Endodermal cell (in vitro differentiated cells): ENCODE measurements around the gene CR1L. TPM values are rescaled to one million over a fixed set of nuclear protein-coding genes. Genes with fewer than 3 reads are reported as not detected.

Experiments used
- DNase-seq: peaks from one replicate; pipeline ENCODE4 v3.0.0-alpha.2; 2017
- H3K27ac ChIP-seq: 2 replicates; pipeline ENCODE4 v1.5.1; 2013; ENCODE audit warnings: mild to moderate bottlenecking, low read depth, low read length, moderate library complexity
- H3K27me3 ChIP-seq: 2 replicates; pipeline ENCODE4 v1.6.1; 2013; ENCODE audit warnings: mild to moderate bottlenecking, low read length, moderate library complexity; ENCODE audit not compliant: insufficient read depth, control insufficient read depth, poor library complexity, severe bottlenecking
- H3K36me3 ChIP-seq: 2 replicates; pipeline ENCODE4 v1.7.0; 2013; ENCODE audit warnings: mild to moderate bottlenecking, low read length, moderate library complexity; ENCODE audit not compliant: control insufficient read depth, insufficient read depth
- H3K4me1 ChIP-seq: one replicate; pipeline ENCODE4 v1.7.0; 2013; ENCODE audit warnings: low read length; ENCODE audit not compliant: control insufficient read depth, insufficient read depth
- H3K4me3 ChIP-seq: 2 replicates; pipeline ENCODE4 v1.5.1; 2013; ENCODE audit warnings: mild to moderate bottlenecking, low read length, moderate library complexity
- H3K9ac ChIP-seq: 2 replicates; pipeline ENCODE4 v1.6.1; 2013; ENCODE audit warnings: mild to moderate bottlenecking, low read length, moderate library complexity; ENCODE audit not compliant: poor library complexity, severe bottlenecking; ENCODE audit errors: extremely low read depth
- H3K9me3 ChIP-seq: 2 replicates; pipeline ENCODE4 v1.6.1; 2013; ENCODE audit warnings: mild to moderate bottlenecking, low read length, moderate library complexity; ENCODE audit not compliant: control insufficient read depth
- H3K27ac Mint-ChIP-seq: 2 replicates; pipeline ENCODE4 v1.8.0; 2020; ENCODE audit warnings: mixed read lengths
- H3K27me3 Mint-ChIP-seq: 2 replicates; pipeline ENCODE4 v1.8.0; 2021; ENCODE audit warnings: mild to moderate bottlenecking, mixed read lengths; ENCODE audit not compliant: insufficient read depth
- H3K36me3 Mint-ChIP-seq: 2 replicates; pipeline ENCODE4 v1.8.0; 2020; ENCODE audit warnings: low read depth, mixed read lengths
- H3K4me1 Mint-ChIP-seq: 2 replicates; pipeline ENCODE4 v1.8.0; 2020; ENCODE audit warnings: mixed read lengths
- H3K4me3 Mint-ChIP-seq: 2 replicates; pipeline ENCODE4 v1.8.0; 2020; ENCODE audit warnings: mild to moderate bottlenecking, moderate library complexity, mixed read lengths
- H3K9me3 Mint-ChIP-seq: 2 replicates; pipeline ENCODE4 v1.8.0; 2020; ENCODE audit warnings: mild to moderate bottlenecking, mixed read lengths
- WGBS, 2 experiments: methylation state at CpG; one replicate each; pipeline versions ENCODE4 v1.1.5 to v1.1.7; 2013; ENCODE audit warnings: missing lambda C conversion rate in 2 of 2, mixed read lengths in 1 of 2; ENCODE audit not compliant: insufficient coverage in 1 of 2, insufficient read length in 1 of 2; 5-methylcytosine and 5-hydroxymethylcytosine counted together
- total RNA-seq, 2 donors: library from RNA; stranded (reverse); fragmentation: NEBNext Ultra II Directional in 1 of 2; extraction: Animal tissue kit (Norgen Biotek cat#: 25700) in 1 of 2; gene quantifications; 2 replicates in 1 of 2; 3 replicates in 1 of 2; pipeline ENCODE4 v1.2.1, GENCODE V29; 2021
- TF ChIP-seq, protein P1 (sequence below): fragments of 200-600 bp; sonication (generic); conservative IDR thresholded peaks from 2 replicates; pipeline ENCODE4 v1.5.0; 2021; ENCODE audit warnings: antibody characterized with exemption, mild to moderate bottlenecking

Gene CR1L
- total RNA-seq, 2 donors from 2014 or later = 1.9 TPM; not detected in 1

GRCh38 chr1:207762622-207763021 lies 117.7 kb downstream of the CR1L start:
- no peaks in the 10 kb centered on the region for H3K4me1 Mint-ChIP-seq
- Histone ChIP-seq H3K4me3 (no peak overlapping the region), H3K9me3 (peaks cover 33% of the 10 kb centered on the region), H3K9ac (no peak overlapping the region), H3K27me3 (no peaks in the 10 kb centered on the region), H3K27ac (no peak overlapping the region), H3K36me3 (peaks cover 99% of the 10 kb centered on the region), H3K4me1 (no peaks in the 10 kb centered on the region)
- TF ChIP-seq, protein P1, sequence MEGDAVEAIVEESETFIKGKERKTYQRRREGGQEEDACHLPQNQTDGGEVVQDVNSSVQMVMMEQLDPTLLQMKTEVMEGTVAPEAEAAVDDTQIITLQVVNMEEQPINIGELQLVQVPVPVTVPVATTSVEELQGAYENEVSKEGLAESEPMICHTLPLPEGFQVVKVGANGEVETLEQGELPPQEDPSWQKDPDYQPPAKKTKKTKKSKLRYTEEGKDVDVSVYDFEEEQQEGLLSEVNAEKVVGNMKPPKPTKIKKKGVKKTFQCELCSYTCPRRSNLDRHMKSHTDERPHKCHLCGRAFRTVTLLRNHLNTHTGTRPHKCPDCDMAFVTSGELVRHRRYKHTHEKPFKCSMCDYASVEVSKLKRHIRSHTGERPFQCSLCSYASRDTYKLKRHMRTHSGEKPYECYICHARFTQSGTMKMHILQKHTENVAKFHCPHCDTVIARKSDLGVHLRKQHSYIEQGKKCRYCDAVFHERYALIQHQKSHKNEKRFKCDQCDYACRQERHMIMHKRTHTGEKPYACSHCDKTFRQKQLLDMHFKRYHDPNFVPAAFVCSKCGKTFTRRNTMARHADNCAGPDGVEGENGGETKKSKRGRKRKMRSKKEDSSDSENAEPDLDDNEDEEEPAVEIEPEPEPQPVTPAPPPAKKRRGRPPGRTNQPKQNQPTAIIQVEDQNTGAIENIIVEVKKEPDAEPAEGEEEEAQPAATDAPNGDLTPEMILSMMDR = no peak
- WGBS, 2 experiments = 93 to 95% methylated on average over 8 to 13 of the region's 13 CpGs
- H3K9me3 Mint-ChIP-seq = peaks cover 27% of the 10 kb centered on the region
- no peak for DNase-seq
- peaks cover 94% of the 10 kb centered on the region for H3K36me3 Mint-ChIP-seq
- H3K4me3 Mint-ChIP-seq = no peak overlapping the region
- no peak overlapping the region for H3K27ac Mint-ChIP-seq
- no peaks in the 10 kb centered on the region for H3K27me3 Mint-ChIP-seq

GRCh38 chr1:207763091-207763490 lies 118.2 kb downstream of the CR1L start:
- Mint-ChIP-seq H3K4me3 (no peak overlapping the region), H3K4me1 (no peaks in the 10 kb centered on the region), H3K36me3 (peaks cover 94% of the 10 kb centered on the region), H3K27me3 (no peaks in the 10 kb centered on the region), H3K9me3 (peaks cover 27% of the 10 kb centered on the region), H3K27ac (no peak overlapping the region)
- Histone ChIP-seq H3K9me3 (peaks cover 33% of the 10 kb centered on the region), H3K4me1 (no peaks in the 10 kb centered on the region), H3K27me3 (no peaks in the 10 kb centered on the region), H3K9ac (no peak overlapping the region), H3K36me3 (peaks cover 99% of the 10 kb centered on the region), H3K4me3 (no peak overlapping the region), H3K27ac (no peak overlapping the region)
- WGBS, 2 experiments = 97 to 98% methylated on average over 9 to 10 of the region's 10 CpGs
- TF ChIP-seq, protein P1 = no peak
- no peak for DNase-seq

DNA sequence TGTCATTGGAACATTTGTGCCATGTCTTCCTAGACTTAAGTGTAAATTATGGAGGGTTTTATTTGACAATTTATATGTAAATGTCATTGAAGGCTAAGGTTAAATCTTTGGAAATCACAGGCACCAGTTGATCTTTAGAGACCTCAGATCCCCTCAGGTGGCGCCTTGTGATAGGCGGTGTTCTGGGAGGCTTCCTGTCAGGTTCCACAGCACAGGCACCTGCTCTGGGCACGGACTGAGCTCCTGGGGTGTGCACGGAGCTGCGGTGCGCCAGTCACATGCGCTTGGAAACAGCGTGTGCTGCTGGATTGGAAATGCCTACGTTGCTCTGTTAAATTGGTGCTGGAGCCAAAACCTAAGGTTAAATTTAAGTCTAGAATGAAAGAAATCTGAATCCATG lies 119.0 kb downstream of the CR1L start:
- TF ChIP-seq, protein P1 = no peak
- H3K36me3 ChIP-seq = peaks cover 99% of the 10 kb centered on the region
- H3K9me3 ChIP-seq = peaks cover 33% of the 10 kb centered on the region
- Mint-ChIP-seq H3K4me1 (no peaks in the 10 kb centered on the region), H3K9me3 (peaks cover 27% of the 10 kb centered on the region), H3K36me3 (peaks cover 95% of the 10 kb centered on the region), H3K4me3 (no peak overlapping the region), H3K27ac (no peak overlapping the region), H3K27me3 (no peaks in the 10 kb centered on the region)
- H3K4me1 ChIP-seq = no peaks in the 10 kb centered on the region
- 83 to 85% methylated on average over 7 to 9 of the region's 9 CpGs for WGBS, 2 experiments
- H3K27me3 ChIP-seq = no peaks in the 10 kb centered on the region
- H3K4me3 ChIP-seq = no peak overlapping the region
- no peak overlapping the region for H3K9ac ChIP-seq
- no peak for DNase-seq
- H3K27ac ChIP-seq = no peak overlapping the region
